Smooth muscle cell (in vitro differentiated cells): ENCODE data around the gene HHATL. TPM values are rescaled to one million over a fixed set of nuclear protein-coding genes. Genes with fewer than 3 reads are reported as not detected.

ENCODE experiments used
- DNase-seq: peaks from one replicate; lab custom pipeline; 2025; ENCODE audit not compliant: unreplicated experiment; lab: John Stamatoyannopoulos, UW
- H2AFZ ChIP-seq: fragments of 200-600 bp; sonication (generic); 2 replicates; pipeline ENCODE4 v1.6.0; 2016; ENCODE audit warnings: antibody characterized with exemption, low read depth, mild to moderate bottlenecking
- H3F3A ChIP-seq: fragments of 200-600 bp; sonication (generic); 2 replicates; pipeline ENCODE4 v1.6.0; 2017; ENCODE audit warnings: antibody characterized with exemption, low read depth
- H3K27ac ChIP-seq: fragments of 200-600 bp; sonication (generic); 2 replicates; pipeline ENCODE4 v1.5.1; 2016; ENCODE audit warnings: low read depth, mild to moderate bottlenecking
- H3K27me3 ChIP-seq: fragments of 200-600 bp; sonication (generic); 2 replicates; pipeline ENCODE4 v1.6.1; 2016; ENCODE audit warnings: low read depth, mild to moderate bottlenecking
- H3K36me3 ChIP-seq: fragments of 200-600 bp; sonication (generic); 2 replicates; pipeline ENCODE4 v1.5.1; 2016; ENCODE audit warnings: low read depth
- H3K4me1 ChIP-seq: fragments of 200-600 bp; sonication (generic); 2 replicates; pipeline ENCODE4 v1.5.1; 2016; ENCODE audit warnings: low read depth
- H3K4me2 ChIP-seq: fragments of 200-600 bp; sonication (generic); 2 replicates; pipeline ENCODE4 v1.6.0; 2016; ENCODE audit warnings: mild to moderate bottlenecking
- H3K4me3 ChIP-seq: fragments of 200-600 bp; sonication (generic); 2 replicates; pipeline ENCODE4 v1.5.1; 2016; ENCODE audit warnings: mild to moderate bottlenecking
- H3K79me2 ChIP-seq: fragments of 200-600 bp; sonication (generic); 2 replicates; pipeline ENCODE4 v1.6.0; 2016; ENCODE audit warnings: low read depth, mild to moderate bottlenecking
- H3K9ac ChIP-seq: fragments of 200-600 bp; sonication (generic); 2 replicates; pipeline ENCODE4 v1.6.0; 2016; ENCODE audit warnings: low read depth
- H3K9me3 ChIP-seq: fragments of 200-600 bp; sonication (generic); replicated peaks from 2 replicates; pipeline ENCODE4 v1.5.1; 2016; ENCODE audit warnings: low read depth
- H4K20me1 ChIP-seq: fragments of 200-600 bp; sonication (generic); 2 replicates; pipeline ENCODE4 v1.6.0; 2016; ENCODE audit warnings: low read depth
- WGBS: methylation state at CpG from one replicate; pipeline ENCODE4 v1.1.7; 2016; ENCODE audit warnings: low lambda C conversion rate; 5-methylcytosine and 5-hydroxymethylcytosine counted together
- polyA plus RNA-seq: library from polyadenylated mRNA; unstranded; fragments of >200 nt; fragmentation: Nextera tagmentation; extraction: Ambion mirVana; gene quantifications from 2 replicates; pipeline ENCODE4 v1.2.1, GENCODE V29; 2016
- total RNA-seq: library from RNA; depleted of rRNA; stranded (reverse); fragments of >200 nt; gene quantifications from 2 replicates; pipeline ENCODE4 v1.2.3, GENCODE V29; 2014
- TF ChIP-seq, protein P1 (sequence below): fragments of 200-600 bp; sonication (generic); IDR thresholded peaks from 2 replicates; pipeline ENCODE4 v1.5.1; 2017; ENCODE audit warnings: borderline replicate concordance, mild to moderate bottlenecking, antibody characterized with exemption; ENCODE audit not compliant: insufficient read depth, poor library complexity, severe bottlenecking

Gene HHATL
- total and polyA plus RNA-seq, 2 experiments from 2014 or later = not detected

DNA sequence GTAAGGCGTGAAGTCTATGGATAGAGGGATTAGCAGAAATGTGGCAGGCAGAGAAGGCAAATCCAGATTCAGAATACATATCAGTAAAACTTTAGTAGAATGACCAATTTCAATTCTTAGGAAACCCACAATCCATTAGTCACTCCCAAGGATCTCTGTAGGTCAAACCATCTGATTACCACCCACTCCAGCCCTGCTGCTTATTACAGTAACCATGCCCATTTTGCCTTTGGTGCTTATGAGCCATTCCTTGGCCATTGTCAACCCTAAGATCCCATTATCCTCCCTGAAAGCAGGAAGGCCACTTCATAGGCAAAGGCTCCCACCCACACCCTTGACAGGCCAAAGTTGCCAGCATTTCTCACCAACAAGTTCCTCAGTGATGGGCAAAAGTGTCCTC, 22.3 kb downstream of the HHATL start:
- 69% methylated on average over 1 of the region's 1 CpG for WGBS
- no peak for DNase-seq

DNA sequence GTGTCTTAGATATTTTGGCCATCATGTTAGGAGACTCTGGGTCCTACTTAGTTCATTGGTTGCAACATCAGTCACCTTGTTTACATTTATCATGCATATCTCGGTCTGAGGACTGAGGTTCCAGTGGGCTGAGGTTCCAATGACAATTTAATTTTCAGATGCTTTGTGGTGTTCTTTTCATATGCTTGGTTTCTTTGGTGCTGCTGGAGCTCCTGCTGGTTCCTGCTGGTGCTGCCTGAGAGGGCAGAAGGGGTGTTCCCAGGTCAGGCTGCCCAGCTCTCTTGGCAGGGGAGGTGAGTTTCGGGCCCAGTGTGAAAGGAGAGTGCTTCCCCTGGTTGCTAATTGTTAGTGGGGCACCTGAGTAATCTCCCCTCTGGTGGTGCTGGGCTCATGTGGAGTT, 24.2 kb downstream of the HHATL start:
- no peak overlapping the region for H3K27ac ChIP-seq
- H3K36me3 ChIP-seq = no peaks in the 10 kb centered on the region
- H3K9ac ChIP-seq = no peak overlapping the region
- H3K9me3 ChIP-seq = no peaks in the 10 kb centered on the region
- no peaks in the 10 kb centered on the region for H3K27me3 ChIP-seq
- H3K79me2 ChIP-seq = no peaks in the 10 kb centered on the region
- DNase-seq = no peak
- 79% methylated on average over 2 of the region's 2 CpGs for WGBS
- TF ChIP-seq, protein P1, sequence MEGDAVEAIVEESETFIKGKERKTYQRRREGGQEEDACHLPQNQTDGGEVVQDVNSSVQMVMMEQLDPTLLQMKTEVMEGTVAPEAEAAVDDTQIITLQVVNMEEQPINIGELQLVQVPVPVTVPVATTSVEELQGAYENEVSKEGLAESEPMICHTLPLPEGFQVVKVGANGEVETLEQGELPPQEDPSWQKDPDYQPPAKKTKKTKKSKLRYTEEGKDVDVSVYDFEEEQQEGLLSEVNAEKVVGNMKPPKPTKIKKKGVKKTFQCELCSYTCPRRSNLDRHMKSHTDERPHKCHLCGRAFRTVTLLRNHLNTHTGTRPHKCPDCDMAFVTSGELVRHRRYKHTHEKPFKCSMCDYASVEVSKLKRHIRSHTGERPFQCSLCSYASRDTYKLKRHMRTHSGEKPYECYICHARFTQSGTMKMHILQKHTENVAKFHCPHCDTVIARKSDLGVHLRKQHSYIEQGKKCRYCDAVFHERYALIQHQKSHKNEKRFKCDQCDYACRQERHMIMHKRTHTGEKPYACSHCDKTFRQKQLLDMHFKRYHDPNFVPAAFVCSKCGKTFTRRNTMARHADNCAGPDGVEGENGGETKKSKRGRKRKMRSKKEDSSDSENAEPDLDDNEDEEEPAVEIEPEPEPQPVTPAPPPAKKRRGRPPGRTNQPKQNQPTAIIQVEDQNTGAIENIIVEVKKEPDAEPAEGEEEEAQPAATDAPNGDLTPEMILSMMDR = no peak
- no peaks in the 10 kb centered on the region for H3K4me1 ChIP-seq
- H2AFZ ChIP-seq = no peak overlapping the region
- no peak overlapping the region for H3K4me3 ChIP-seq
- H4K20me1 ChIP-seq = no peaks in the 10 kb centered on the region
- H3F3A ChIP-seq = no peaks in the 10 kb centered on the region
- H3K4me2 ChIP-seq = no peak overlapping the region

More for the DNA sequence above, 22.3 kb downstream of the HHATL start:
- no peaks in the 10 kb centered on the region for H3K4me1 ChIP-seq
- no peaks in the 10 kb centered on the region for H4K20me1 ChIP-seq
- H2AFZ ChIP-seq = no peak overlapping the region
- no peak overlapping the region for H3K4me2 ChIP-seq
- H3F3A ChIP-seq = no peaks in the 10 kb centered on the region
- H3K4me3 ChIP-seq = no peak overlapping the region
- no peaks in the 10 kb centered on the region for H3K36me3 ChIP-seq
- no peaks in the 10 kb centered on the region for H3K27me3 ChIP-seq
- TF ChIP-seq, protein P1 = no peak
- no peaks in the 10 kb centered on the region for H3K9me3 ChIP-seq
- no peak overlapping the region for H3K9ac ChIP-seq
- no peak overlapping the region for H3K27ac ChIP-seq
- H3K79me2 ChIP-seq = no peaks in the 10 kb centered on the region

DNA sequence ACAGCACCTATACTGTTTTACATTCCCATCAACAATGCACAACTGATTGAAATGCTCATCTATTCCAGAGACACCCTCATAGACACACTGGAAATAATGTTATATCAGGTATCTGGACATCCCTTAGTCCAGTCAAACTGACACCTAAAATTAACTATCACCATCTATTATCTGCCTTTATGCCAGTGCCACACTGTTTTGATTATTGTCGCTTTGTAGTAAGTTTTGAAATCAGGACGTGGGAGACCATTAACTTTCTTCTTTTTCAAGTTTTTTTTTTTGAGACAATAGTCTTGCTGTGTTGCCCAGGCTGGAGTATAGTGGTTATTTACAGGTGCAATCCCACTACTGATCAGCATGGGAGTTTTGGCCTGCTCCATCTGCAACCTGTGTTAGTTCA, 26.7 kb downstream of the HHATL start:
- WGBS = 92% methylated on average over 2 of the region's 2 CpGs
- no peak overlapping the region for H3K4me2 ChIP-seq

DNA sequence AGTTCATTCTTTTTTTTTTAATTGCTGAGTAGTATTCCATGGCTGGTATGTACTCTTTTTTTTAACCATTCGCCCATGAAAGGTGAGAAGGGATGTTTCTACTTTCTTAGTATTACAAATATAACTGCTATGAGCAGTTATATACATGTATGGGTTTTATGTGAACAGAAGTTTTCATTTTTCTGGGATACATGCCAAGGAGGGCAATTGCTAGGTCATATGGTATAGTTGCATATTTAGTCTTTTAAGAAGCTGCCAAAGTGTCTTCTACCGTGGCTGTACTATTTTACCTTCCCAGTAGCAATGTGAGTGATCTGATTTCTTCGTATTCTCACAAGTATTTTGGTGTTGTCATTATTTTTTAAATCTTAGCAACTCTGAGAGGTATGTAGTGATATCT, 28.5 kb downstream of the HHATL start:
- no peaks in the 10 kb centered on the region for H3F3A ChIP-seq
- no peak overlapping the region for H3K4me2 ChIP-seq
- H3K27me3 ChIP-seq = no peaks in the 10 kb centered on the region
- TF ChIP-seq, protein P1 = no peak
- H3K9ac ChIP-seq = no peak overlapping the region
- no peak overlapping the region for H2AFZ ChIP-seq
- H3K79me2 ChIP-seq = no peaks in the 10 kb centered on the region
- H3K4me1 ChIP-seq = no peaks in the 10 kb centered on the region
- 79% methylated on average over 3 of the region's 3 CpGs for WGBS
- no peaks in the 10 kb centered on the region for H3K36me3 ChIP-seq
- DNase-seq = no peak
- H4K20me1 ChIP-seq = no peaks in the 10 kb centered on the region
- H3K4me3 ChIP-seq = no peak overlapping the region
- H3K27ac ChIP-seq = no peak overlapping the region
- H3K9me3 ChIP-seq = no peaks in the 10 kb centered on the region

More for the DNA sequence above, 26.7 kb downstream of the HHATL start:
- no peak overlapping the region for H3K27ac ChIP-seq
- H3K79me2 ChIP-seq = no peaks in the 10 kb centered on the region
- H3K4me3 ChIP-seq = no peak overlapping the region
- H3F3A ChIP-seq = no peaks in the 10 kb centered on the region
- TF ChIP-seq, protein P1 = no peak
- H3K9me3 ChIP-seq = no peaks in the 10 kb centered on the region
- DNase-seq = no peak
- H3K27me3 ChIP-seq = no peaks in the 10 kb centered on the region
- H3K4me1 ChIP-seq = no peaks in the 10 kb centered on the region
- H4K20me1 ChIP-seq = no peaks in the 10 kb centered on the region
- no peak overlapping the region for H2AFZ ChIP-seq
- H3K9ac ChIP-seq = no peak overlapping the region
- no peaks in the 10 kb centered on the region for H3K36me3 ChIP-seq
